ENCODE results near the gene TRERF1. TPM values are rescaled to one million over a fixed set of nuclear protein-coding genes. Genes with fewer than 3 reads are reported as not detected.
A peak's percentile ranks its signal among the peaks of the same experiment; 100 is the strongest.

TRERF1 gene
- total and polyA plus RNA-seq, 2 of the 8 experiments (the other 6 are each of a cell fraction or from before 2014, with no cell fraction given): 10.8 to 21.5 TPM

- no peak for TF ChIP-seq POU5F1 (IDR thresholded peaks at IDR 0.05; ENCODE audit: low read depth, low read length)
- TF ChIP-seq MAX (IDR thresholded peaks at IDR 0.05): peak; percentile 59; the same call in 1 of the 2 replicates
- TF ChIP-seq USF2 (IDR thresholded peaks at IDR 0.05; ENCODE audit: low read length): no peak
- peak; percentile 34 for TF ChIP-seq SAP30 (IDR thresholded peaks at IDR 0.05; ENCODE audit: insufficient read depth, insufficient replicate concordance, low read length)
- TF ChIP-seq NRF1 (IDR thresholded peaks at IDR 0.05; ENCODE audit: low read depth, low read length): no peak
- TF ChIP-seq KDM4A (IDR thresholded peaks at IDR 0.05; ENCODE audit: low read depth, low read length, severe bottlenecking): no peak
- no peak for TF ChIP-seq HDAC2 (IDR thresholded peaks at IDR 0.05; ENCODE audit: borderline replicate concordance in 1 of 2, low read depth in 2 of 2, low read length in 2 of 2)
- no peak for TF ChIP-seq TCF12 (IDR thresholded peaks at IDR 0.05; ENCODE audit: low read depth, low read length)
- TF ChIP-seq TBP (IDR thresholded peaks at IDR 0.05; ENCODE audit: low read depth, low read length): no peak
- TF ChIP-seq CREB1 (IDR thresholded peaks at IDR 0.05): no peak
- TF ChIP-seq EP300 (IDR thresholded peaks at IDR 0.05; ENCODE audit: borderline replicate concordance in 1 of 2, low read depth in 2 of 2, low read length in 2 of 2): no peak
- TF ChIP-seq PHF8 (conservative IDR thresholded peaks at IDR 0.05; ENCODE audit: low read depth, low read length): no peak
- no peak for TF ChIP-seq JUND (IDR thresholded peaks at IDR 0.05; ENCODE audit: low read length)
- no peak for TF ChIP-seq CHD2 (IDR thresholded peaks at IDR 0.05; ENCODE audit: low read length)
- TF ChIP-seq TEAD4 (IDR thresholded peaks at IDR 0.05; ENCODE audit: low read depth, low read length): no peak
- TF ChIP-seq RFX5 (IDR thresholded peaks at IDR 0.05; ENCODE audit: borderline replicate concordance, low read depth, low read length): no peak
- no peak for TF ChIP-seq CEBPB (IDR thresholded peaks at IDR 0.05; ENCODE audit: low read depth, low read length)
- no peak for TF ChIP-seq EZH2 (IDR thresholded peaks at IDR 0.05; ENCODE audit: low read depth, low read length, severe bottlenecking)
- peak in 1 of 2 experiments; percentile 29; a peak in 1 of 3 replicates for TF ChIP-seq POLR2A (IDR thresholded peaks at IDR 0.05; ENCODE audit: control extremely low read depth in 1 of 2, low read depth in 2 of 2, low read length in 2 of 2)
- no peak for TF ChIP-seq YY1 (IDR thresholded peaks at IDR 0.05; ENCODE audit: low read depth, low read length)
- TF ChIP-seq SIX5 (IDR thresholded peaks at IDR 0.05; ENCODE audit: low read depth, low read length): no peak
- TF ChIP-seq CBX5 (IDR thresholded peaks at IDR 0.05; ENCODE audit: low read depth, low read length): no peak
- no peak for TF ChIP-seq EGR1 (IDR thresholded peaks at IDR 0.05; ENCODE audit: borderline replicate concordance, low read depth, low read length)
- TF ChIP-seq JUN (IDR thresholded peaks at IDR 0.05; ENCODE audit: low read depth, low read length): no peak
Observed at GRCh38 chr6:42453654-42454427, 2.1 kb upstream of the TRERF1 start (continued).

All from H1 (cell line).